HepG2 (cell line): Measurements from ENCODE around the gene RASA3. TPM values are rescaled to one million over a fixed set of nuclear protein-coding genes. Genes with fewer than 3 reads are reported as not detected.

Experiments used
- ATAC-seq: fragments of 200-7000 bp; cut with Tn5 transposase; 3 replicates; pipeline ENCODE4 v1.9.1; 2020; ENCODE audit warnings: mild to moderate bottlenecking, moderate library complexity
- BruUV-seq: library from RNA; stranded (reverse); fragments of 400-500 nt; replicated peaks from 2 replicates; lab custom pipeline; 2021; lab: Mats Ljungman, UMichigan
- CTCF ChIA-PET: fragments of 300-600 bp; formaldehyde crosslinking; extraction: SDS; loops from one replicate; lab custom pipeline; 2021; ENCODE audit warnings: low total read pairs, inconsistent platforms, low intra/inter-chr PET ratio; lab: Yijun Ruan, JAX
- POLR2A ChIA-PET: fragments of 350-600 bp; sonication (Branson Sonifier 250); formaldehyde crosslinking; loops from one replicate; lab custom pipeline; 2020; ENCODE audit warnings: antibody characterized with exemption, inconsistent platforms; lab: Yijun Ruan, JAX
- DNase-seq: peaks from one replicate; pipeline ENCODE4 v3.0.0-alpha.2; 2015; ENCODE audit warnings: low spot score
- FAIRE-seq: peaks from 3 replicates; lab custom pipeline; 2011; peaks lifted over from hg19 to GRCh38; lab: Jason Lieb, UNC
- H2AFZ ChIP-seq: one replicate; pipeline ENCODE4 v1.6.1; 2011; ENCODE audit warnings: low read length, inconsistent platforms
- H3K27ac ChIP-seq: fragments of 300-600 bp; 3 replicates; pipeline ENCODE4 v1.8.0; 2011; ENCODE audit warnings: mixed run types, mild to moderate bottlenecking, mixed read lengths, low read length, inconsistent platforms; ENCODE audit not compliant: insufficient read depth; ENCODE audit errors: extremely low read length
- H3K27me3 ChIP-seq, 2 experiments: fragments of 200-600 bp in 1 of 2; 2 replicates in 1 of 2; 3 replicates in 1 of 2; pipeline versions ENCODE4 v1.6.0 to v1.8.0; 2011; ENCODE audit warnings: low read length in 2 of 2, mild to moderate bottlenecking in 2 of 2, moderate library complexity in 2 of 2, inconsistent platforms in 1 of 2; ENCODE audit not compliant: insufficient read depth in 2 of 2, control insufficient read depth in 1 of 2
- H3K36me3 ChIP-seq, 2 experiments: fragments of 200-600 bp in 1 of 2; replicated peaks in 1 of 2; 2 replicates in 1 of 2; 3 replicates in 1 of 2; pipeline versions ENCODE4 v1.5.1 to v1.8.0; 2011; ENCODE audit warnings: low read length in 2 of 2, inconsistent platforms in 1 of 2; ENCODE audit not compliant: insufficient read depth in 2 of 2, control insufficient read depth in 1 of 2
- H3K4me1 ChIP-seq: 2 replicates; pipeline ENCODE4 v1.5.1; 2012; ENCODE audit warnings: low read length, inconsistent platforms; ENCODE audit not compliant: insufficient read depth
- H3K4me2 ChIP-seq: 2 replicates; pipeline ENCODE4 v1.6.0; 2011; ENCODE audit warnings: low read depth, low read length, inconsistent platforms
- H3K4me3 ChIP-seq, 3 experiments: fragments of 200-600 bp in 1 of 3; sonication (generic), shearing (Covaris generic) in 1 of 3; replicated peaks in 1 of 3; 2 replicates each; pipeline ENCODE4 v1.5.1; 2011 to 2016; ENCODE audit warnings: low read length in 3 of 3, inconsistent platforms in 2 of 3, low read depth in 2 of 3, mild to moderate bottlenecking in 2 of 3, control low read depth in 1 of 3, mixed read lengths in 1 of 3; ENCODE audit not compliant: insufficient read depth in 1 of 3
- H3K79me2 ChIP-seq: one replicate; pipeline ENCODE4 v1.6.1; 2011; ENCODE audit warnings: low read length, inconsistent platforms; ENCODE audit not compliant: insufficient read depth
- H3K9ac ChIP-seq: 2 replicates; pipeline ENCODE4 v1.6.0; 2011; ENCODE audit warnings: mild to moderate bottlenecking, low read depth, low read length, inconsistent platforms; ENCODE audit not compliant: insufficient read depth
- H3K9me3 ChIP-seq: 2 replicates; pipeline ENCODE4 v1.5.1; 2012; ENCODE audit warnings: mild to moderate bottlenecking, low read length
- H4K20me1 ChIP-seq: 2 replicates; pipeline ENCODE4 v1.6.0; 2011; ENCODE audit warnings: inconsistent platforms, mild to moderate bottlenecking, low read length, moderate library complexity; ENCODE audit not compliant: insufficient read depth
- HDAC6 ChIP-seq: fragments of 200-600 bp; sonication (generic); IDR thresholded peaks from 2 replicates; pipeline ENCODE4 v1.7.0; 2017; ENCODE audit warnings: mild to moderate bottlenecking, antibody characterized with exemption, low read length, low read depth
- JUN ChIP-seq: sonication (generic); formaldehyde crosslinking; IDR thresholded peaks from 2 replicates; pipeline ENCODE4 v1.4.0; 2020; ENCODE audit warnings: mild to moderate bottlenecking, missing genetic modification reagents
- KLF16 ChIP-seq, 2 experiments: sonication (generic) in 1 of 2; formaldehyde crosslinking in 1 of 2; IDR thresholded peaks; 2 replicates each; pipeline versions ENCODE4 v1.6.1 to v1.8.0; 2016 to 2023; ENCODE audit warnings: missing genetic modification reagents in 2 of 2, missing compliant biosample characterization in 1 of 2
- MYC ChIP-seq: sonication (generic); formaldehyde crosslinking; IDR thresholded peaks from 2 replicates; pipeline ENCODE4 v1.9.0; 2021; ENCODE audit warnings: missing genetic modification reagents, borderline replicate concordance
- NCOR1 ChIP-seq: fragments of 200-600 bp; sonication (generic); IDR thresholded peaks from 2 replicates; pipeline ENCODE4 v1.7.0; 2017; ENCODE audit warnings: antibody characterized with exemption, low read length, borderline replicate concordance
- NKX3-1 ChIP-seq: sonication (generic); formaldehyde crosslinking; IDR thresholded peaks from 2 replicates; pipeline ENCODE4 v1.5.0; 2020; ENCODE audit warnings: missing genetic modification reagents
- STAT5B ChIP-seq: sonication (generic); formaldehyde crosslinking; IDR thresholded peaks from 2 replicates; pipeline ENCODE4 v1.4.0; 2020; ENCODE audit warnings: missing genetic modification reagents
- ZNF335 ChIP-seq: sonication (generic); formaldehyde crosslinking; IDR thresholded peaks from 2 replicates; pipeline ENCODE4 v1.4.0; 2020; ENCODE audit warnings: missing genetic modification reagents
- ZNF570 ChIP-seq: sonication (generic); formaldehyde crosslinking; IDR thresholded peaks from 2 replicates; pipeline ENCODE4 v1.4.0; 2020; ENCODE audit warnings: mild to moderate bottlenecking, missing genetic modification reagents, borderline replicate concordance
- ZNF639 ChIP-seq: conservative IDR thresholded peaks from 2 replicates; pipeline ENCODE4 v1.6.1; 2018; ENCODE audit warnings: missing genetic modification reagents
- ZNF644 ChIP-seq: IDR thresholded peaks from 2 replicates; pipeline ENCODE4 v1.6.1; 2016; ENCODE audit warnings: low read depth
- ZNF788 ChIP-seq: sonication (generic); formaldehyde crosslinking; IDR thresholded peaks from 2 replicates; pipeline ENCODE4 v1.5.0; 2020; ENCODE audit warnings: mild to moderate bottlenecking, missing genetic modification reagents, borderline replicate concordance
- WGBS: methylation state at CpG from one replicate; pipeline ENCODE4 v1.1.6; 2017; ENCODE audit warnings: low lambda C conversion rate; 5-methylcytosine and 5-hydroxymethylcytosine counted together
- in situ Hi-C: cut with HindIII; loops from 2 replicates; pipeline ENCODE4 v1.10.0; 2017; ENCODE audit warnings: low pct_unique_long_range_greater_than_20kb; ENCODE audit not compliant: extremely low pct_ligation_motif_present
- intact Hi-C: fragments of 100-400 bp; cut with micrococcal nuclease; formaldehyde crosslinking; loops from one replicate; pipeline ENCODE4 v1.10.0; 2022; ENCODE audit not compliant: unreplicated experiment
- polyA plus RNA-seq, 8 experiments: library from polyadenylated mRNA; depleted of rRNA in 3 of 8; stranded (reverse) in 7 of 8; unstranded in 1 of 8; fragments of >200 nt; fragmentation: Illumina TruSeq in 4 of 8; extraction: Trizol in 4 of 8; gene quantifications; 2 replicates each; pipeline versions ENCODE4 v1.2.1 to v1.2.3, GENCODE V29; 2011 to 2016; ENCODE audit warnings: low read depth in 4 of 8, missing spikeins in 1 of 8, mixed read lengths in 1 of 8; ENCODE audit not compliant: insufficient read depth in 1 of 8
- total RNA-seq, 5 experiments: library from RNA; depleted of rRNA; stranded (reverse); fragments of >200 nt; fragmentation: Illumina TruSeq; extraction: Trizol; gene quantifications; 2 replicates each; pipeline ENCODE4 v1.2.3, GENCODE V29; 2016; ENCODE audit warnings: low read depth in 1 of 5

RASA3 gene
- total and polyA plus RNA-seq, 2 of the 13 experiments (the other 11 are each of a cell fraction or from before 2014, with no cell fraction given), result 0.05 TPM; not detected in 1

GRCh38 chr13:114058051-114058867 is 74.2 kb downstream of the RASA3 start:
- intact Hi-C loops (no loop called here), in situ Hi-C loops (no loop called here)
- H3K4me1 ChIP-seq, result no peaks in the 10 kb centered on the region
- no peak overlapping the region for H3K4me2 ChIP-seq
- no peak overlapping the region for H2AFZ ChIP-seq
- H3K27ac ChIP-seq, result no peak overlapping the region
- no peak for DNase-seq
- no peaks in the 10 kb centered on the region for H3K36me3 ChIP-seq
- H3K4me3 ChIP-seq, result no peak overlapping the region
- no peak overlapping the region for H3K9ac ChIP-seq
- peaks cover 9 to 35% of the 10 kb centered on the region in 2 experiments; a peak in 4 of 5 replicates for H3K27me3 ChIP-seq
- TF ChIP-seq STAT5B (CRISPR knock-in tag) (no peak), JUN (CRISPR knock-in tag) (no peak), KLF16 (CRISPR knock-in tag; IDR thresholded peaks at IDR 0.05) (no peak), ZNF570 (CRISPR knock-in tag) (no peak), NKX3-1 (no peak), HDAC6 (no peak), ZNF788 (no peak), MYC (no peak), ZNF335 (no peak), ZNF644 (CRISPR knock-in tag) (no peak), ZNF639 (CRISPR knock-in tag) (no peak), NCOR1 (no peak)
- no TSS peak for BruUV-seq
- ChIA-PET POLR2A (no interaction called here), CTCF (no interaction called here)
- no peaks in the 10 kb centered on the region for H3K9me3 ChIP-seq
- no peaks in the 10 kb centered on the region for H3K79me2 ChIP-seq
- FAIRE-seq, result no peak
- no peaks in the 10 kb centered on the region for H4K20me1 ChIP-seq
- no peak for ATAC-seq
- WGBS, result 25% methylated on average over 10 of the region's 30 CpGs
